GM21367 (cell line): ENCODE measurements around the gene SPECC1.
"Not testable (repeated sequence)": the region's sequence is repeated elsewhere in the genome, so short reads cannot be mapped to it uniquely, and the experiment has no call there.

Source experiments
- ATAC-seq: cut with Tn5 transposase; IDR thresholded peaks from one replicate; pipeline ENCODE4 v1.9.1; 2021; ENCODE audit not compliant: unreplicated experiment

SPECC1 gene

DNA sequence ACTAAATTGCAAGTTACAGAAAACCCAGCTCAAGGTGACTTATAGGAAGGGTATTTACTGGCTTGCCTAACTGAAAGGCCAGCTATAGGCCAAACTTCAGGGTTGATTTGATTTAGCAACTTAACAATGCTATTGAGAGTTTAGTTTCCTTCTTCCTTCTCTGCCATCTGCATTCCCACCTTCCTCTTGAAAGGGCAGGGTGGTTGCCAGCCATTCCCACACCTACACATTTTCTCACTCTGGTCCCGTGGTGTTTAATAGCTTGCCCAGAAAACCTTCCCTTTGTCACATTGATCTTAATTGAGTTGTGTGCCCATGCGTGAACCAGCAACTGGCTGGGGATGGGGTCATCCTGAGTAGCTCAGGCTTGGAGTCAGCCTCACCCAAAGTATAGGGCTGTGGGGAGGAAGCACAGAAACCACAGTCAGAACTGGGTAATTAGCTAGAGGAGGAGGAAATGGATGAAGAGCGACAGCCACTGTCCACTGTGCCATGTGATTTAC is 194.7 kb downstream of the SPECC1 start:
- ATAC-seq = no peak

DNA sequence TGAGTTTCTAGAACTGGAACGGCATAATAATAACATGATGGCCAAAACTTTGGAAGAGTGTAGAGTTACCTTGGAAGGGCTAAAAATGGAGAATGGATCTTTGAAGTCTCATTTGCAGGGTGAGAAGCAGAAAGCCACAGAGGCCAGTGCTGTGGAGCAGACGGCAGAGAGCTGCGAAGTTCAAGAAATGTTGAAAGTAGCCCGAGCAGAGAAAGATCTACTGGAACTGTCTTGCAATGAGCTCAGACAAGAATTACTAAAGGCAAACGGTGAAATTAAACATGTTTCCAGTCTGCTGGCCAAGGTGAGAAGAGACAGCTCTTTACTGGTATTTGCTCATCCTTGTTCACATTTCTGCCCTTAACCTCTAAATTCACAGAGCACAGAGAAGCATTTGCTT is 196.4 kb downstream of the SPECC1 start:
- ATAC-seq = no peak

DNA sequence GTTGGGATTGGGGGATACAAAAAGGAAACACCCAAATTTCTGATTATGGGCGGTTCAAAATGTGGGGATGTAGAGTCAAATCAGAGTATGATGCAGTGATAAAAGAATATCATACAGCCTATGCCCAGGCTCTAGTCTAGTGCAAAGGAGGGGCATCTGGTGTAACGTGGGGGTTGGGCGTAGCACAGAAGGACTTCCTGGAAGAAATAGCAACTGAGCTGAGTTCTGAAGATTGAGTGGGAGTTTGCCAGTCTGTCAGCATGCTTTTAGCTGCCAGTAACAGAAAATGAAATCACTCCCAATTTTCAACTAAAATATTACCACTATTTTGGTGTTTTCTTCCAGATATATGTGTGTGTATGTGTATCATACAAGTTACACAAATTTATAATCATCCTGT is 196.9 kb downstream of the SPECC1 start:
- ATAC-seq = no peak

DNA sequence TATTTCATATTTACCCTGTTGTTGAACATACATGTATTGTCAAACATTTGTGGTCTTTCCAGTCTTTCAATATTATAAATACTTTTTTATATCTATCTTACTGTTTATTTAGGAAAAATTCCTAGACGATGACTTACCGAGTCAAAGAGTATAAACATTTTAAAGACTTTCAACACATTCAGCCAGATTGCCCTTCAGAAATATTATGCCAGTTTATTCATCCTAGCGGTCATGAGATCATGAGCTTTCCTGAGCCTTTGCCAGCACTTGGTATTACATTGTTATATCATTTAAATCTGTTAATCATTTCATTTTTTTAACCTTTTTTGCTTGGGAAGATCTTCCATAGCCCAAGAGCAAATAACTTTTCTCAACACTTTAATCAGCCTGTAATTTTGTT is 197.4 kb downstream of the SPECC1 start:
- ATAC-seq = no peak

DNA sequence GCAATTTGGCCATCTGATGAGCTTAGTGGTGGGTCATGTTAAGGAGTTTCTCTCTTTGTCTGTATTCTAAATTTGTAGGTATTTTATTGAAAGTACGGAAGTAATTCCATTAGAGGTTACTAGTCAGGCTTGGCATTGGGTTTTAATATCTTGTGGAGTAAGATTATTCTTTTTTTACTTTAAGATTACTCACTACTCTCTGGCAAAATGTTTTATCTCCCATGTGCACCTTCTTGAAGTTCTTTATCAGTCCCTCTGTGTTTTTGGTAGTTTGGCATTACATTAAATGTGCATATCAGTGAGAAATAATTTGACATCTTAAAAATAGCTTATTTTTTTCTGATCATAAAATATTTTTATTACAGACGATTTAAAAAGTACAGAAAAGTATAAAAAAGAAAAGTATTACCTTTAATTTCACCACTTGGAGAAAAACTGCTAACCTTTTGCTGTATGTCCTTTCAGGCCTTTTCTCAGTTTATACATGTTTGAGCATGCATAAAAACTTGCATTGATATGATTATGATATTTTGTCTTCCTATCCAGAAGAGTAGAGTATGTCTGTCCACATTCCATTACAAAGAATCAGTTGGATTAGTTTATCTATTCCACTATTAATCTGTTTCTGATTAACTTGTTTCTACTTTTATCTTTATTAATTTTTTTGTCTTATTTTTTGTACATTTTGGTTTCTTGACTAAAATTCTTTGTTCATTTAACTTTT is 198.3 kb downstream of the SPECC1 start:
- ATAC-seq = no peak

DNA sequence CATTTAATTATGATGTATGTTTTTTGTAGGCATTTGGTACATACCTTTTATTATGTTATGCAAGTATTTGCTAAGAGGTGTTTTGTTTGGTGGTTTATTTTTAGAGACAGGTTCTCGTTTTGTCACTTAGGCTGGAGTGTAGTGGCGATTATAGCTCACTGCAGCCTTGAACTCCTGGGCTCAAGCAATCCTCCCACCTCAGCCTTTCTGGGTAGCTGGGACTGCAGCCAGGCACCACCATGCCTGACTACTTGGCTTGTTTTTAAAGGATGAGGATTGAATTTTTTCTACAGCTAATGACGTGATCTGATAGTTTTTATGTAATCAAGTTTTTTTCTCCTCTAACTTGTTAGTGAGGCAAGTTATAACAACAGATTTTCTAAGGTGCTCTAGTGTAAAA is 199.6 kb downstream of the SPECC1 start:
- no peak for ATAC-seq

DNA sequence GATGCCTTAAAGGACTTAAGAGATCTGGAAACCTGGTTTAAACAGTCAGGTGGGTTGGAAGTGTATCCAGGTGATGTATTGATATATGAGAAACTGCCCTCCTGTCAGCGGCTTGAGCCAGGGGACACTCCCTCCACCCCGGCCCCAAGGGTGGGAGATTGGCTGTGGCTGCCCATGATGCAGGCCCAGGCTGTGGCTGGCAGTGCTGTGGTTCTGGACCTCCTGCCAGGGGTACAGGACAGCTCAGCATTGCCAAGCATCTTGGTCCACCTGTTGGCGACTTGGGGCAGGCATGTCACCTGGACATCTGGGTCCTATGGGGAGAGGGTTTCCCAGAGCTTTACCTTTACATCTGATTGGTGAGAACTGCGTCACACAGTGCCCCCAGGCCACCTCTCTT is 201.0 kb downstream of the SPECC1 start:
- ATAC-seq = no peak

DNA sequence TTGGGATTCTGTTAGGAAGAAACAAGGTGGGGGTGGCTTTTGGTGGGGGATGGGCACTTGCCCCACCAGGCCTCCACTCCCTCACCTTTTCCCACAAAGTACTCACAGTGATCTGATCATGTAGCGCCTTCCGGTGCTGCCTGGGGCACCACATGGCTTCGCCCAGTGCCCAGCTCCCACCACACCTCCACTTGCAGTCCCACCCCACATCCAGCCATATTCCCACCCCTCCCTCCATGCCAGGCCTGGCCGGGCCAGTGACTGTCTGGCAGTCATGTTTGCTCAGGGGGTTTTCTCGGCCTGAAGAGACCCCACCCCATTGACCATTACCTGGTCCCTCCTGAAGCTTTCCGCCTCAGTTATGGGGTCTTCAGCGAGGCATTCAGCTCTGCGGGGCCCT is 201.5 kb downstream of the SPECC1 start:
- no peak for ATAC-seq

DNA sequence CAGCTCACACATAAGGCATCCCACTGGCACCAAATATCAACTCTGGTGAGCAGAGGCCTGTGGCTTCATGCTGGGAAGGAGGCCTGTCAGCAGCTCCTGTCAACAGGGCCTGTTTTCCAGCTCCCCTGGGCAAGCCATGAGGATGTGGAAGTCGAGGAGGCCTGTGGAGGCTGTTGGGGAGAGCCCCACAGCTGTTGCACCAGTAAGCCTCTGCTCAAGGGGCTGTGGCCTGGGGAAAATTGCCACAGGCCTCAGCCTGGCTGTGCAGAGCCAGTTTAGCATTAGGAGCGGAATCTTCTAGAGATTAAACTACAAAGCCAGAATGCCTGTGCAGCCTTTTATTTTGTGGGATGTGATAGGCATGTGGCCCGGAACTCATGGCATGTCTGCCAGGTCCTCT is 202.1 kb downstream of the SPECC1 start:
- ATAC-seq = no peak

DNA sequence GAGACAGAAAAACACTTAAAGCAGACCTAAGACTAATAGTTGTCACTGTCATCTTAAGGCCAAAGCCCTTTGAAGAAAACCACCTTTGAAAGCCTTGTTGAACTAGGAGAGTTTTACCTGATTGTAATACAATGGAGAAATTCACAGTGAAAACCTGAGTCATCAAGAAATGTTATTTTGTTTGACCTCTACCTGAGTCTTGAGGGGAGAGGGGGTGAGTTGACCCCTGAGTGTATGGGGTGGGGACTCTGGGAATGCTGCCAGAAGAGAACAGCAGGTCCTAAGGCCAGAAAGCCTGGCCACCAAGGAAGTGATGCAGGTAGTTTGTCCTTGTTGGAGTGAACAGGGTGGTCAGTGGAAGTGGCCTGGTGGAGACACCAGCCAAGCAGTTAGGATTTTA is 204.3 kb downstream of the SPECC1 start:
- no peak for ATAC-seq

DNA sequence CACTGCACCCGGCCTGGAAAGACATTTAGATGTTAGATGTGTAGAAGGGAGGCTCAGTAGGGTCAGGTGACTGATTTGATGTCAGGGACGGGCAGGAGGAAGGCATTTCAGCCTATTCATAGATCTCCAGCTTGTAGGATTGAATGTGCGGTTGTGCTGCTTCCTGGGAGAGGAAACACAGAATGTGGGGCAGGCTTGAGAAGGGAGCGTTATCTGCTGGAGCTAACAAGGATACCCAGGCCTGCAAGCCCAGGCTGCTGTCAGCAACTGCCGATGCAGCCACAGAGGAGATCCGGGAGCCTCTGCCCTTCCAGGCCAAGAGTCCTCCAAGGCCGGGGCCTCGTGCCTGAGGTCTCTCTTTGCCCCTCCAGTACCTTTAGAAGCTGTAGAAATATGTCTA is 205.6 kb downstream of the SPECC1 start:
- no peak for ATAC-seq

DNA sequence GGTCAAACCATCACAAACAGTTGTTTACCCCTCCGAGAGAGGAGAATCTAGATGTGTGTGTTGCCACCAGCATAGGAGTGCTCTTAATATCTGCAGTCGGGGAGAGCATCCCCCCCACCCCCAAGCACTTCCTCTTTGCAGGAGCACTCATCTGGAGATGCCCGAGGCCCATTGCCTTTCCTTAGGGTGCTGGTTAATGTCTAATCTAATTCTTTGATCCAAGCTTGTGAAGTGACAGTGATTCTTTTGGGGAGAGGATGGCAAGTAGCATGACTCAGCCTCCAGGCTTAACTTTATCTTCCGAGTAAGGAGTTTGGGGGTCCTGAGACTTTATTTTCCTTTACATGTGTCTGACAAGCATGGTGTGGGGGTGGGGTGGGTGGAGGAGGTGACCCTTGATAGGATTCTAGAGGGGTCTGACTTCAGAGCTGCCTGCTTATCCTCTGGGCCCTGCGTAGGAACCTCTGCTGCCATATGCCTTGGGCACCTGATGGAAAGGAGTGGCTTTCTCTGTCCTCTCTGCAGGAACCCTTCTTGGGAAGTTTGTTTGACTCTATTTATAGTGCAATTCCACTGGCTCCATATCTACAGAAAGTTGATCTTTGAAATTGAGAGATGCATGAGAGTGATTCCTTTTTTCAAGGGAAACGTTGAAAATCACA is 207.1 kb downstream of the SPECC1 start:
- ATAC-seq = no peak

DNA sequence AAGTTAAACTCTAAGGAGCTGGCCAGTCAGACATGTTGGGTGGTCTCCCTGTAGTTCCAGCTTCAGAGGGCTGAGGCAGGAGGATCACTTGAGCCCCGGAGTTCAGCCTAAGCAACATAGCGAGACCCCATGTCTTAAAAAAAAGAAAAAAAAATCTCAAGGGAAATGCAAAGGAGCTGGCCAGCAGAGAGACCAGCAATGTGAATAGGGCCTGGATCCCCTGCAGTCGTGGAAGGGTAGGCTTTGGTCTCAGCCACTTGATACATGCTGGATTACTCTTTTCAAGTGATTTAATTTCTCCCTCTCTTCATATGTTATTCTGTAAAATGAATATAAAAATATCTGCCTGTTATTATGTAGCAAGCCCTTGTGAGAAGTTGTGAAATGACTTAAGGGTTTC is 207.7 kb downstream of the SPECC1 start:
- no peak for ATAC-seq

DNA sequence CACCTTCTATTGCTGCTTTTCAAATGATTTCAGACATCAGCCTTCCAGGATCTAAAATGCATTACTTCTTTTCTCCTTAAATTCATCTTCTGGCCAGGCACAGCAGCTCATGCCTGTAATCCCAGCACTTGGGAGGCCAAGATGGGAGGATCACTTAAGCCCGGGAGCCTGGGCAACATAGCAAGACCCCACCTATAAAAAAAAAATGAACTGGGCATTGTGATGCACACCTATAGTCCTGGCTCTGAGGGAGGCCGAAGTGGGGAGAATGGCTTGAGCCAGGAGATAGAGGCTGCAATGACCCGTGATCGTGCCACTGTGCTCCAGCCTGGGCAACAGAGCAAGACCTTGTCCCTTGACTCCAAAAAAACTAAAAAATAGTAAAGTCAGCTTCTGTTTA is 208.5 kb downstream of the SPECC1 start:
- no peak for ATAC-seq

DNA sequence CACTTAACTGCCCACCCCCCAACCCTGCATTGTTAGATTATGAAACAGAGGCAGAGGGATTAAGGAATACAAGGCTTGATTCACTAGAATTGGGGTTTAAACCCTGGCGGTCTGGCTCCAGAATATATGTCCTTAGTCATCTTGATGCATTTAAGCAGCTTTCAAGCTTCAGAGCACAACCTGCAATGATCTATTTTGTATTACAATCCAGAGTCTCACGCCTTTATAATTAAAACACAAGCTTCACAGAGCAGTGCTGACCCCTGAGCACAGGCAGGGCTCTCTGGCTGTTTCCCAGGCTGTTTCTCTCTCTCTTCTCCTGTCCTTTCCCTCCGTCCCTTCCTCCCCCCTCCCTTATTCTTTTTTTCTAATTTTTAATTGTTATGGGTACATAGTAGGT is 209.1 kb downstream of the SPECC1 start:
- no peak for ATAC-seq

DNA sequence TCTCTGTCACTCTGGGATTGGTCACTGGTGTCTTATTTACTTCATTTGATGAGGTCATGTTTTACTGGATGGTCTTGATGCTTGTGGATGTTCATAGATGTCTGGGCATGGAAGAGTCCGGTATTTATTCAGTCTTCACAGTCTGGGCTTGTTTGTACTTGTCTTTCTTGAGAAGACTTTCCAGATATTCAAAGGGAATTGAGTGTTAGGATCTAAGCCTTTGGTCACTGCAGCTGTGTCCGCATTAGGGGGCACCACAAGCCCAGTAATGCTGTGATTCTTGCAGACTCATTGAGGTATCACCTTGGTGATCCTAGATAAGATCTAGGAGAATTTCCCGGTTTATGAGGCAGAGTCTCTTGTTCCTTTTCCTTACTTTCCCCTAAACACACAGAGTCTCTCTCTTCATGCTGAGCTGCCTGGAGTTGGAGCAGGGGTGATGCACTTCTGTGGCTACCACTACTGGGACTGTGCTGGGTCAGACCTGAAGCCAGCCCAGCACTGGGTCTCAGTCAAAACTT is 214.7 kb downstream of the SPECC1 start:
- ATAC-seq = no peak

DNA sequence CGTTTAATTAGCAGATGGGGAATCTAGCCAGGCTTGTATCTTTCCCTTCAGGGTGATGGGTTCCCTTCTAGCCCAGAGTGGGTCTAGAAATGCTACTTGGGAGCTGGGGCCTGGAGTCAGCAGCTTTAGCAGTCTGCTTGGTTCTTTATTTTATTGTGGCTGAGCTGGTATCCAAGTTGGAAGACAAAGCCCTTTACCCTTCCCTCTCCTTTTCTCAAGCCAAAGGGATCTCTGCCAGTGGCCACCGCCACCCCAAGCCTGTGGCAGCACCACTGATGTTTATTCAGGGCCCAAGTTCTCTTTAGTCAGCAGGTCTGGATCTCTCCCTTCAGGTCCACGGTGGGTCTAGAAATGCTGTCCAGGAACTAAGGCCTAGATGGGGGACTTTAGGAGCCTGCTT is 215.2 kb downstream of the SPECC1 start:
- ATAC-seq = no peak

DNA sequence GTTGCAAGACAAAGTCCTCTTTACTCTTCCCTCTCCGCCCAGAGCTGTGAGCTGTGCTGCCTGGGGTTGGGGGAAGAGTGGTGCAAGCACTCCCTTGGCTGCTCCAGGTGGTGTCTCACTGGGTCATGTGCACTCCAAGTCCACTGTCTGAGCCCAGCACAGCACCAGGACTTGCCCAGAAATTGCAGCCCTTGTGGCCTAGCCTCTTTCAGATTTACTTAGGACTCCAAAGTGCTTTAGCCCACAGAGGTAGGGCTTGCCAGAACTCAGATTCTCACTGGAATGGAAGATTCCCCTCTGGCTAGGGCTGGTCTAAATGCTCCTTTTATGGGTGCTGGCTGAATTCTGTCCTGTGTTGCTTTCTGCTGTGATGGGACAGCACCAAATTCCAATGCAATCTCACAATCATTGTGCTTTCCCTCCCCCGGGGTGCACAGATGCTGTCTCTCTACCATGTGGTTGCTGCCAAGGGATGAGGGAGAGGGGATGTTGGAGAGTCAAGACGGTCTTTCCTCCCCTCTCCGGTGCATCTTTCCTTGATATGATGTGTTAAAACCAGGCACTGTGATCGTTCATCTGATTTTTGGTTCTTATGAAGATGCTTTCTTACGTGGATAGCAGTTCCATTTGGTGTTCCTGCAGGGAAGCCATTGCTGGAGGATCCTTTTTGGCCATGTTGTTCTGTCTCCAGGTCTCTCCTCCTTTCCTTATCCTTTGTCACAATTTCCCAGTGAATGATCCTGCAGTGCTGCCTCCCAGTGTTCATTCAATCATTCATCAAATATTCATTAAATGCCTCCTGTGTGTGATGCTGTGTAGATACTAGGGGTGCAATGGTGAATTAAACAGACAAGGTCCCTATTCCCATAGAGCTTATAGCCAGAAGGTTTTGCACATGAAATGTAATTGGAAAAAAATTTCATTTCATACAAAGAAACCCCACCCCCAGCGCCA is 216.3 kb downstream of the SPECC1 start:
- ATAC-seq = no peak

DNA sequence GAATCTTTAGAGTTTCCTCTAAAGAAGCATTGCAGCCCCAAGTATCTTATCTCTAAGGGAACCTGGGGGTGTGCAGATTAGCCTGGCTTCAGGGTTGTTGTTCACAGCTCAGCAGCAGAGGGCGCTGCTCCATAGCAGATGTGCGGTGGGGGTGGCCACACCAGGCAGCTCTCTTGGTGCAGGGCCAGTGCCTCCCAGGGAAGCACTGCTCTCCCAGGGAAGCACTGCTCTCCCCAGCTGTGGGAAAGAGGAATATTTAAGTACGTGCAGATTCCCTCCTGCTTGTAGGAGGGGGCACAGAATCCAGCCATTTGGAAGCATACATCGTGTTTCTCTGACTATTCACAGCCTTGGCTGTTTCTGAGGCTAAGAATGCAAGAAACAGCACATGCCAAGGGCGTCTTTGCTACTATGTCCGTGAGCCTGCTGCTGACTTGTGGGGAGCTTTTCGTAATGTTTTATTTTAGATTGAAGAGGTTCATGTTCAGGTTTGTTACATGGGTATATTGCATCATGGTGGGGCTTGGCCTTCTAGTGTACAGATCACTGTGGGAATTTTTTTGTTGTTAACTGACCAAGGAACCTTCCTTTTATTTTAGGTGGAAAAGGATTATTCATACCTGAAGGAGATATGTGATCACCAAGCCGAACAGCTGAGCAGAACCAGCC is 217.8 kb downstream of the SPECC1 start:
- no peak for ATAC-seq

DNA sequence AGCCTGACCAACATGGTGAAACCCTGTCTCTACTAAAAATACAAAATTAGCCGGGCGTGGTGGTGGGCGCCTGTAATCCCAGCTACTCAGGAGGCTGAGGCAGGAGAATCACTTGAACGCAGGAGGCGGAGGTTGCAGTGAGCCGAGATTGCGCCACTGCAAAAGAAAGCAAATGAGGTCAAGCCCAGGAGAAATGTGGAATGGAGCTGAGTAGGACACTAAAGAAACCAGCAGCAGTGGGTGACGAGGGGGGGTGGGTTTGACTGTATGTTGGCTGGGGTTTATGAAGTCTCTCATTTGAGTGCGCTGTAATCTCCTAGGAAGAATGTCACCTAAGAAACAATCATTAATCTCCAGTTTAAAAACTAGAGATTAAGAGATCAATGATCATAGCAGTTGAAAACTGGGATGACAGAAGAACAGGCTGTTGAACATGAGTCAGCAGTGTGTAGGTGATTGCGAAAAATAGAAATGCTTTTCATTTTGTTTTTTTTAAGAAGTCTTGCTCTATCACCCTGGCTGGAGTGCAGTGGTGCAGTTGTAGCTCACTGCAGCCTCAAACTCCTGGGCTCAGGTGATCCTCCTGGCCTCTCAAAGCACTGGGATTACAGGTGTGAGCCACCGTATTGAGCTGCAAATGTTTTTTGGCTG is 218.7 kb downstream of the SPECC1 start:
- not testable (repeated sequence) for ATAC-seq
